Effector memory CD8-positive, alpha-beta T cell (primary cell): ENCODE data around the gene SULT4A1.

Experiments
- ATAC-seq: fragments of 150-1000 bp; cut with Tn5 transposase; replicated peaks from 2 replicates; pipeline ENCODE4 v1.10.0; 2021; ENCODE audit warnings: mild to moderate bottlenecking, moderate library complexity
- DNase-seq, 3 experiments: peaks; one replicate each; pipeline ENCODE4 v3.0.0; 2021
- H3K27ac Mint-ChIP-seq, 2 donors: one replicate each; pipeline ENCODE4 v1.8.0; 2022; ENCODE audit warnings: mild to moderate bottlenecking in 2 of 2, mixed read lengths in 2 of 2, moderate library complexity in 2 of 2
- H3K27me3 Mint-ChIP-seq, 2 donors: one replicate each; pipeline ENCODE4 v1.8.0; 2022; ENCODE audit warnings: mixed read lengths in 2 of 2
- H3K36me3 Mint-ChIP-seq: one replicate; pipeline ENCODE4 v1.8.0; 2022; ENCODE audit warnings: mild to moderate bottlenecking, moderate library complexity, mixed read lengths; ENCODE audit not compliant: insufficient read depth
- H3K4me1 Mint-ChIP-seq, 2 donors: one replicate each; pipeline ENCODE4 v1.8.0; 2022; ENCODE audit warnings: low read depth in 2 of 2, mixed read lengths in 2 of 2
- H3K4me3 Mint-ChIP-seq, 2 donors: one replicate each; pipeline ENCODE4 v1.8.0; 2022; ENCODE audit warnings: mild to moderate bottlenecking in 2 of 2, mixed read lengths in 2 of 2, moderate library complexity in 2 of 2
- H3K9me3 Mint-ChIP-seq, 2 donors: one replicate each; pipeline ENCODE4 v1.8.0; 2022; ENCODE audit warnings: mixed read lengths in 2 of 2

The SULT4A1 gene

DNA sequence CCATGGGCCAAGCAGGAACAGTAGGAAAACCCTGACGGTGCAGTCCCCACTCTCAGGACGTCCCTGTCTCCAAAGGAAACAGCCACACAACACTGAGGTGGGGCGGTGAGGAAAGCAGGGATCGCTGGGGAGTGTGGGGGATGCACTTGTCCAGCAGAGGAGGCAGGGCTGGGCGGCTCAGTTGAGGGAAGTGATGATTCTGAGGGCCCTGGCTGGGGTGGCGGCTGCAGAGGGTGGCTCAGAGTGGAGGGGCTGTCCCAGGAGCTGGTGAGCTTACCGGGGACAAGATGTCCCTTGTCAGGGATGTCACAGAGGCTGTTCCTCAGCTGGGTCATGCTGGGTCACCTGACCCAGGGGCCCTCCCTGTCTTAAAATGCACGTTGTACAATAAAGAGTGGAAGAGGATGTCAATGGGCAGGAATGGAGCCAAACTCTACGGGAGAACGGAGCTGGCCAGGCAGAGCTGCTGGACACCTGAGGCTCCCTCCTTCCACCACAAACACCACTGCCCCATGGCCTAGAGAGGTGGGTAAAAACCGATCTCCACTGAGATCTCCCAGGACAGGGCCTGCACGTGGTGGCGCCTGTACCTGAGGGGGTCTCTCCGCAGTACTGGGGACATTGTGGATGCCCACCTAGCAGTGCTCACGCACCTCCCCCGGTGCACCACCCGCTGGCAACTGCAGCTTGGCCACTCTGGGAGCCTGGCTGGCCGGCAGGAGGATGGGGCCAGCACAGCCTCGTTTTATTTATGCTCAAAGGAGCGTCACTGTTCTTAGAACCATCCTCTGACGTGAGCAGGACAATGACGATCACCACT lies 40.5 kb downstream of the SULT4A1 start:
- Mint-ChIP-seq H3K36me3 (peaks cover 9% of the 10 kb centered on the region), H3K4me1 (no peaks in the 10 kb centered on the region), H3K9me3 (no peaks in the 10 kb centered on the region), H3K4me3 (no peak overlapping the region), H3K27ac (no peak overlapping the region), H3K27me3 (peaks cover 53 to 77% of the 10 kb centered on the region in 2 donors)
- no peak for ATAC-seq
- DNase-seq: no peak

GRCh38 chr22:43820651-43821305 lies 41.5 kb downstream of the SULT4A1 start:
- Mint-ChIP-seq H3K27ac (no peak overlapping the region), H3K27me3 (peaks cover 50 to 67% of the 10 kb centered on the region in 2 donors), H3K4me3 (no peak overlapping the region), H3K36me3 (peaks cover 9% of the 10 kb centered on the region), H3K9me3 (no peaks in the 10 kb centered on the region), H3K4me1 (no peaks in the 10 kb centered on the region)
- no peak for ATAC-seq
- DNase-seq: no peak

GRCh38 chr22:43819931-43820640 lies 42.2 kb downstream of the SULT4A1 start:
- H3K4me3 Mint-ChIP-seq: no peak overlapping the region
- no peaks in the 10 kb centered on the region for H3K4me1 Mint-ChIP-seq
- DNase-seq (no peak), ATAC-seq (no peak)
- H3K9me3 Mint-ChIP-seq: no peaks in the 10 kb centered on the region
- H3K36me3 Mint-ChIP-seq: peaks cover 9% of the 10 kb centered on the region
- peaks cover 43 to 60% of the 10 kb centered on the region in 2 donors for H3K27me3 Mint-ChIP-seq
- no peak overlapping the region for H3K27ac Mint-ChIP-seq

DNA sequence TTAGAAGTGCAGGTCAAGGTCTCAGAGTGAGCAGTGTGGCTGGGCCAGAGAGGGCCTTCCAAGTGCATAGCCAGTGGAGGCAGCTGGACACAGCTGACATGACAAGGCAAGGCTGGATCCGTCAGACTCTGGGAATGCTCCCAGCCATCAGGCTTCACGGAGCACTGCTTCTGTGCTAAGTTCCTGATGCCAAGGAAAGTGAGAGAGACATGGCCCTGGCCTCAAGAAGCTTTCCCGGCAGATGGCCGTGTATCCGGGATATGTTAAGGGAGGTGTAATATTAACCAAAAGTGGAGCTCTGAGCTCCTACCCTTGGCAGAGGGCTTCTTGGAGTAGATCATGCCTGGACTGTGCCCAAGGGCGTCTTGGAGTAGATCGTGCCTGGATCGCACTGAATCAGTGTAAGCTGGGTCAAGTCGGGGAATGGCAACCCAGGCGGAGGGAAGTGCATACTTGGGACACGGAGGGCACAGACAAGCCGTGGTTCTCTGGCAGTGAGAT lies 42.8 kb downstream of the SULT4A1 start:
- no peaks in the 10 kb centered on the region for H3K4me1 Mint-ChIP-seq
- DNase-seq (no peak), ATAC-seq (no peak)
- H3K36me3 Mint-ChIP-seq: peaks cover 9% of the 10 kb centered on the region
- H3K27ac Mint-ChIP-seq: no peak overlapping the region
- no peaks in the 10 kb centered on the region for H3K9me3 Mint-ChIP-seq
- H3K27me3 Mint-ChIP-seq: peaks cover 37 to 54% of the 10 kb centered on the region in 2 donors
- no peak overlapping the region for H3K4me3 Mint-ChIP-seq

GRCh38 chr22:43818981-43819380 lies 43.3 kb downstream of the SULT4A1 start:
- no peak overlapping the region for H3K27ac Mint-ChIP-seq
- no peak for ATAC-seq
- no peak for DNase-seq
- H3K4me1 Mint-ChIP-seq: no peaks in the 10 kb centered on the region
- H3K36me3 Mint-ChIP-seq: peaks cover 9% of the 10 kb centered on the region
- H3K27me3 Mint-ChIP-seq: peaks cover 32 to 50% of the 10 kb centered on the region in 2 donors
- H3K4me3 Mint-ChIP-seq: no peak overlapping the region
- no peaks in the 10 kb centered on the region for H3K9me3 Mint-ChIP-seq

- no peaks in the 10 kb centered on the region for H3K9me3 Mint-ChIP-seq
- no peak overlapping the region for H3K27ac Mint-ChIP-seq
- H3K36me3 Mint-ChIP-seq: peaks cover 12% of the 10 kb centered on the region
- no peak for DNase-seq
- H3K4me3 Mint-ChIP-seq: no peak overlapping the region
- H3K4me1 Mint-ChIP-seq: peaks cover 6 to 8% of the 10 kb centered on the region in 2 donors
- no peak for ATAC-seq
- H3K27me3 Mint-ChIP-seq: peaks cover 17 to 34% of the 10 kb centered on the region in 2 donors
Measured at GRCh38 chr22:43817402-43817801, 44.9 kb downstream of the SULT4A1 start.

GRCh38 chr22:43814264-43814663 lies 48.0 kb downstream of the SULT4A1 start:
- peaks cover 15% of the 10 kb centered on the region for H3K36me3 Mint-ChIP-seq

DNA sequence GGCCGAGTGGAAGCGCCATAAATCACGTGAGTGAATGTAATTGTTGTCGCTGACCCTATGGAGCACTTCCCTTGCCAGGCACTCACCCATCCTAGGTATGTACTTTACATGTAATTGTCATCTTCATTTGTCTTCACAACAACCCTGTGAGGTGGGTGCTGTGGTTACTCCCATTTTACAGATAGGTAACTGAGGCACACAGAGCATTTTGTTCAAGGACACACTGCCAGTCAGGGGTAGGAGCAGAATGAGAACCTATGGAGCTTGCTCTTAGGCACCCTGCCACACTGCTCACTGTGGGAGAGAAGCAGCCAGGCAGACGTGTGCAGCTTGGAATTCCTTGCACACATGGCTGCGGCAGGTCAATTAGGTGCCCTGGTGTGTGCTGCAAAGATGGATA lies 49.4 kb downstream of the SULT4A1 start:
- Mint-ChIP-seq H3K9me3 (no peaks in the 10 kb centered on the region), H3K36me3 (peaks cover 15% of the 10 kb centered on the region), H3K4me1 (peaks cover 14 to 16% of the 10 kb centered on the region in 2 donors), H3K4me3 (peak overlapping the region; percentile 90 to 94), H3K27me3 (no peaks in the 10 kb centered on the region), H3K27ac (peak overlapping the region; percentile 89 to 94)
- ATAC-seq: no peak
- DNase-seq: no peak

More at GRCh38 chr22:43814264-43814663, 48.0 kb downstream of the SULT4A1 start:
- Mint-ChIP-seq H3K9me3 (no peaks in the 10 kb centered on the region), H3K4me3 (no peak overlapping the region), H3K27me3 (peaks cover 0 to 3% of the 10 kb centered on the region in 2 donors), H3K4me1 (peaks cover 14 to 16% of the 10 kb centered on the region in 2 donors), H3K27ac (peak overlapping the region; percentile 7 to 39)
- DNase-seq: no peak
- no peak for ATAC-seq

DNA sequence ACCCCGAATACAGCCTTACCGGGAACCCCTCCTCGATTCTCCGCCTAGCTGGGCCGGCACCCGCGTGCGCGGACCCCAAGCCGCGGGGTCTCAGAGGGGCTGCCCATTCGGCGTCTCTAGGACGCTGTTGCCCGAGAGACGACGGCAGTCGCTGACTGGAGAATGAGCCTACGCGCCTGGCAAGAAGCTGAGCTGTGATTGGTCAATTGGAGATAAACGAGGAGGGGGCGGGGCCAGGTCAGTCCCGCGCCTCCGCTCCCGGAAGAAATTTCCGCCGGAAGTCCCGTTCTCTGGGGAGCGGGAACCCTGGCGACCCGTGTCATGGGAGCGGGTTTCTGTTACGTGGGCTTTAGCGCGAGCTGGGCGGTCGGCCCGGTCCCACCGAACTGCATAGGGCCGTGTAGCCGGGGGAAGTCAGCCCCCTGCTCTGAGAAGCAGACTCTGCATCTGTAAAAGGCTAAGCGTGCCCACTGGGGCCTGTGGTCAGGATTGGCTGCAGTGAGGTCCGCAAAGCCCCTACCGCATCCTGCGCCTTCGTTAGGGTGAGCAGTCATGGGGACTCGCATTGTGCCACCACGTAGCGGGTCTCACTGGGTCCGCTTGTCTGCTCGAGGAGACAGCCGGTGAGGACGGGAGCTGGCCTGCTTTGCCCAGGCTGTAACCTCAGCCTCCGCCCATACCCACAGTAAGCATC lies 50.0 kb downstream of the SULT4A1 start, which contains the start of gene EFCAB6:
TSS of gene EFCAB6 (minus strand) at position 157 of the 694 bp plus-strand sequence. CDS start 29,987 bp downstream, outside the sequence.
- peaks cover 13% of the 10 kb centered on the region for H3K36me3 Mint-ChIP-seq
- no peaks in the 10 kb centered on the region for H3K9me3 Mint-ChIP-seq
- peaks cover 14 to 16% of the 10 kb centered on the region in 2 donors for H3K4me1 Mint-ChIP-seq
- DNase-seq: peak; percentile 81 to 86 (median 86)
- peaks cover 0 to 4% of the 10 kb centered on the region in 2 donors for H3K27me3 Mint-ChIP-seq
- H3K4me3 Mint-ChIP-seq: peak within 1 kb of the TSS; percentile 90 to 94
- ATAC-seq: peak; percentile 91
- H3K27ac Mint-ChIP-seq: peak within 1 kb of the TSS; percentile 89 to 94

DNA sequence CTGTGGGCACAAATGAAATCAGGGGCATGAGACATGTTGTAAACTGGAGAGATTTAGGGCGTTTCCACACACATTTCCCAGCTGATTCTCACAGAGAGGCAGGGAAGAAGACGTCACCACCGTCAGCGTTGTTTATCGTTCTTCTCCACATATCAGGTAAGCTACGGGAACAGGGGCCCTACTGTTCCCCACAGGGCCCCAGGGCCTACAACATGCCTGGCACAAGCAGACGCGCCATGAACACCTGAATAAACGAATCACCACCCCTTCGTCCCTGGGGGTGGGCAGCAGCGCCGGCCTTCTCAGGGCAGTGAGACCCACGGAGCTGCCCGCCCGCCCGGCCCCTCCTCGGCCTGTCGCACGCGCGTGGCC lies 50.5 kb downstream of the SULT4A1 start:
- peaks cover 11% of the 10 kb centered on the region for H3K36me3 Mint-ChIP-seq
- peak overlapping the region; percentile 90 to 94 for H3K4me3 Mint-ChIP-seq
- peak overlapping the region; percentile 89 to 94 for H3K27ac Mint-ChIP-seq
- ATAC-seq (peak; percentile 31), DNase-seq (peak in 2 of 3 experiments; percentile 4 to 17)
- no peaks in the 10 kb centered on the region for H3K9me3 Mint-ChIP-seq
- peaks cover 0 to 10% of the 10 kb centered on the region in 2 donors for H3K27me3 Mint-ChIP-seq
- H3K4me1 Mint-ChIP-seq: peaks cover 14 to 16% of the 10 kb centered on the region in 2 donors

DNA sequence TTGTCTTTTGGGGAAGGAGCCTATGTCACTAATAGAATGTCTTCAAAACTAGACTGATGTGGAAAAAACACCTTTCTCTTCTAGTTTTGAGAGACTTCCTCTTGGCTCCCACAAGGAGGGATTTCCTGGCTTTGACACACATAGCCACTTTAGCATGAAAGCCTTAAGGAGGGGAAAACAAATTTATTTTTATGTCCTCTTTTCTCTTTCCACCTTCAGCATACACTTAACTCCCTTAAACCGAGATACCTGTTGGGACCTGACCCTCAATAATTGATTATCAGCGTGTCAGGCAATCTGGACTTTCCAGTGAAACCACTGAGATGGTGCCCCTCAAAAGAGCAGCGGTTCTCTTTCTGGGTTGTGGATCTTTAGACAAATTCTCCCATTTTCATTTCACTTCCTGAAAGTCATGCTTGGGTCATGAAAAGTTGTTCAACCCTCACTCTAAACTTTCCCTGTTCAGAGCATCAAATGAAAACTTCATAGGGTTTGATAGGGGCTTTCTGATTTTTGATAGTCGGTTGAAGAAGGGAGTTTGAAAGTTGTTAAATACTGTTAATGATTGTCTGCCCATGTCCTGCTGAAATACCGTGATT lies 59.3 kb downstream of the SULT4A1 start:
- Mint-ChIP-seq H3K4me3 (no peak overlapping the region), H3K36me3 (no peaks in the 10 kb centered on the region), H3K27ac (no peak overlapping the region), H3K4me1 (no peaks in the 10 kb centered on the region), H3K9me3 (peaks cover 11 to 14% of the 10 kb centered on the region in 2 donors), H3K27me3 (peaks cover 65 to 83% of the 10 kb centered on the region in 2 donors)
- DNase-seq (no peak), ATAC-seq (no peak)

- H3K4me3 Mint-ChIP-seq: no peak overlapping the region
- no peak for ATAC-seq
- H3K9me3 Mint-ChIP-seq: peaks cover 11 to 14% of the 10 kb centered on the region in 2 donors
- no peak for DNase-seq
- H3K36me3 Mint-ChIP-seq: no peaks in the 10 kb centered on the region
- H3K4me1 Mint-ChIP-seq: no peaks in the 10 kb centered on the region
- H3K27me3 Mint-ChIP-seq: peaks cover 74 to 83% of the 10 kb centered on the region in 2 donors
- no peak overlapping the region for H3K27ac Mint-ChIP-seq
Measured at GRCh38 chr22:43800970-43801369, 61.3 kb downstream of the SULT4A1 start.
